ENCODE results near the gene PCSK1. TPM values are rescaled to one million over a fixed set of nuclear protein-coding genes. Genes with fewer than 3 reads are reported as not detected.

PCSK1 gene
- total and polyA plus RNA-seq, 7 donors, result 0.60 to 2.2 (median 1.7) TPM

GRCh38 chr5:96463091-96463490 is 30.0 kb upstream of the PCSK1 start:
- Histone ChIP-seq H3K27me3 (no peaks in the 10 kb centered on the region), H3K9me3 (no peaks in the 10 kb centered on the region), H3K27ac (no peak overlapping the region), H3K4me3 (no peak overlapping the region), H3K4me1 (no peaks in the 10 kb centered on the region), H3K36me3 (no peaks in the 10 kb centered on the region)
- 81 to 85% methylated on average over 2 of the region's 2 CpGs for WGBS, 2 donors
- no peak for DNase-seq
- intact Hi-C loops (cut with DNase I), result no loop called here
- TF ChIP-seq CTCF (IDR thresholded peaks at IDR 0.05) (no peak), EP300 (IDR thresholded peaks at IDR 0.05) (no peak), POLR2AphosphoS5 (IDR thresholded peaks at IDR 0.05) (no peak), POLR2A (IDR thresholded peaks at IDR 0.05) (no peak)

GRCh38 chr5:96459313-96460121 is 26.5 kb upstream of the PCSK1 start:
- intact Hi-C loops (cut with DNase I), result no loop called here
- H3K9me3 ChIP-seq, result no peaks in the 10 kb centered on the region
- WGBS, 2 donors, result 76 to 82% methylated on average over 6 of the region's 6 CpGs
- no peaks in the 10 kb centered on the region for H3K4me1 ChIP-seq
- H3K36me3 ChIP-seq, result no peaks in the 10 kb centered on the region
- no peak for DNase-seq
- TF ChIP-seq POLR2A (IDR thresholded peaks at IDR 0.05) (no peak), CTCF (IDR thresholded peaks at IDR 0.05) (no peak), POLR2AphosphoS5 (IDR thresholded peaks at IDR 0.05) (no peak), EP300 (IDR thresholded peaks at IDR 0.05) (no peak)
- H3K27ac ChIP-seq, result no peak overlapping the region
- no peak overlapping the region for H3K4me3 ChIP-seq
- no peaks in the 10 kb centered on the region for H3K27me3 ChIP-seq

- WGBS, 2 donors, result 74 to 86% methylated on average over 2 of the region's 2 CpGs
- no peaks in the 10 kb centered on the region for H3K9me3 ChIP-seq
- DNase-seq, result no peak
- no peak overlapping the region for H3K27ac ChIP-seq
- H3K4me3 ChIP-seq, result no peak overlapping the region
- no peaks in the 10 kb centered on the region for H3K4me1 ChIP-seq
- H3K36me3 ChIP-seq, result no peaks in the 10 kb centered on the region
- intact Hi-C loops (cut with DNase I), result no loop called here
- TF ChIP-seq CTCF (IDR thresholded peaks at IDR 0.05) (no peak), EP300 (IDR thresholded peaks at IDR 0.05) (no peak), POLR2AphosphoS5 (IDR thresholded peaks at IDR 0.05) (no peak), POLR2A (IDR thresholded peaks at IDR 0.05) (no peak)
- H3K27me3 ChIP-seq, result no peaks in the 10 kb centered on the region
Observed at GRCh38 chr5:96458176-96458575, 25.1 kb upstream of the PCSK1 start.

GRCh38 chr5:96455789-96456188 is 22.7 kb upstream of the PCSK1 start:
- Histone ChIP-seq H3K27me3 (no peaks in the 10 kb centered on the region), H3K36me3 (no peaks in the 10 kb centered on the region), H3K9me3 (no peaks in the 10 kb centered on the region), H3K4me3 (no peak overlapping the region), H3K4me1 (no peaks in the 10 kb centered on the region), H3K27ac (no peak overlapping the region)
- no peak for DNase-seq
- no peak for TF ChIP-seq POLR2A (IDR thresholded peaks at IDR 0.05)
- no peak for TF ChIP-seq POLR2AphosphoS5 (IDR thresholded peaks at IDR 0.05)
- no peak for TF ChIP-seq CTCF (IDR thresholded peaks at IDR 0.05)
- TF ChIP-seq EP300 (IDR thresholded peaks at IDR 0.05), result no peak
- intact Hi-C loops (cut with DNase I), result no loop called here
- WGBS, 2 donors, result 78 to 79% methylated on average over 4 of the region's 4 CpGs

GRCh38 chr5:96453394-96453793 is 20.3 kb upstream of the PCSK1 start:
- Histone ChIP-seq H3K4me3 (no peak overlapping the region), H3K27ac (no peak overlapping the region), H3K36me3 (no peaks in the 10 kb centered on the region), H3K27me3 (no peaks in the 10 kb centered on the region), H3K9me3 (no peaks in the 10 kb centered on the region), H3K4me1 (no peaks in the 10 kb centered on the region)
- TF ChIP-seq POLR2AphosphoS5 (IDR thresholded peaks at IDR 0.05), result no peak
- TF ChIP-seq EP300 (IDR thresholded peaks at IDR 0.05), result no peak
- no peak for TF ChIP-seq POLR2A (IDR thresholded peaks at IDR 0.05)
- TF ChIP-seq CTCF (IDR thresholded peaks at IDR 0.05), result no peak
- DNase-seq, result no peak
- WGBS, 2 donors, result 47 to 70% methylated on average over 3 of the region's 3 CpGs
- intact Hi-C loops (cut with DNase I), result no loop called here

All from sigmoid colon (tissue), 7 donors.